GM23248 (cell line): ENCODE data around the gene ARF6. TPM values are rescaled to one million over a fixed set of nuclear protein-coding genes. Genes with fewer than 3 reads are reported as not detected.

Source experiments
- DNase-seq: peaks from one replicate; pipeline ENCODE4 v3.0.0-alpha.2; 2015
- H2AFZ ChIP-seq: fragments of 200-600 bp; sonication (generic); 2 replicates; pipeline ENCODE4 v1.6.1; 2016; ENCODE audit warnings: antibody characterized with exemption
- H3F3A ChIP-seq: fragments of 200-600 bp; sonication (generic); 2 replicates; pipeline ENCODE4 v1.6.1; 2016; ENCODE audit warnings: mild to moderate bottlenecking, antibody characterized with exemption, mixed run types; ENCODE audit not compliant: insufficient read depth
- H3K27ac ChIP-seq: fragments of 200-600 bp; sonication (generic); 2 replicates; pipeline ENCODE4 v1.5.1; 2016; ENCODE audit warnings: mild to moderate bottlenecking
- H3K27me3 ChIP-seq: fragments of 200-600 bp; sonication (generic); replicated peaks from 2 replicates; pipeline ENCODE4 v1.6.1; 2016; ENCODE audit warnings: mild to moderate bottlenecking; ENCODE audit not compliant: insufficient read depth
- H3K36me3 ChIP-seq: fragments of 200-600 bp; sonication (generic); 2 replicates; pipeline ENCODE4 v1.6.1; 2016; ENCODE audit warnings: low read depth, mild to moderate bottlenecking
- H3K4me1 ChIP-seq: fragments of 200-600 bp; sonication (generic); 2 replicates; pipeline ENCODE4 v1.6.1; 2016; ENCODE audit warnings: mild to moderate bottlenecking; ENCODE audit not compliant: insufficient read depth
- H3K4me2 ChIP-seq: fragments of 200-600 bp; sonication (generic); one replicate; pipeline ENCODE4 v1.6.1; 2016; ENCODE audit warnings: mild to moderate bottlenecking; ENCODE audit not compliant: unreplicated experiment
- H3K4me3 ChIP-seq: fragments of 200-600 bp; sonication (generic); 2 replicates; pipeline ENCODE4 v1.5.1; 2016; ENCODE audit warnings: mild to moderate bottlenecking
- H3K79me2 ChIP-seq: fragments of 200-600 bp; sonication (generic); 2 replicates; pipeline ENCODE4 v1.6.1; 2016; ENCODE audit warnings: mild to moderate bottlenecking; ENCODE audit not compliant: insufficient read depth
- H3K9ac ChIP-seq: fragments of 200-600 bp; sonication (generic); 2 replicates; pipeline ENCODE4 v1.6.1; 2016; ENCODE audit warnings: mild to moderate bottlenecking
- H3K9me2 ChIP-seq: fragments of 200-600 bp; sonication (generic); 2 replicates; pipeline ENCODE4 v1.6.1; 2016; ENCODE audit warnings: mixed run types, mild to moderate bottlenecking, moderate library complexity; ENCODE audit not compliant: insufficient read depth
- H3K9me3 ChIP-seq: fragments of 200-600 bp; sonication (generic); one replicate; pipeline ENCODE4 v1.6.1; 2017; ENCODE audit warnings: low read depth
- H4K20me1 ChIP-seq: fragments of 200-600 bp; sonication (generic); 2 replicates; pipeline ENCODE4 v1.6.0; 2016; ENCODE audit not compliant: insufficient read depth
- EZH2 ChIP-seq: fragments of 200-600 bp; sonication (generic); IDR thresholded peaks from 2 replicates; pipeline ENCODE4 v1.6.1; 2018; ENCODE audit warnings: antibody characterized with exemption, mild to moderate bottlenecking; ENCODE audit not compliant: insufficient read depth, poor library complexity, severe bottlenecking
- EZH2phosphoT487 ChIP-seq: fragments of 200-600 bp; sonication (generic); IDR thresholded peaks from 2 replicates; pipeline ENCODE4 v1.6.1; 2018; ENCODE audit warnings: antibody characterized with exemption, moderate library complexity, mild to moderate bottlenecking, low read depth; ENCODE audit not compliant: insufficient read depth
- WGBS, 2 experiments: methylation state at CpG; one replicate each; pipeline ENCODE4 v1.1.6; 2015 to 2017; ENCODE audit warnings: low lambda C conversion rate in 2 of 2, low coverage in 1 of 2; ENCODE audit errors: missing lambda C conversion rate in 2 of 2; 5-methylcytosine and 5-hydroxymethylcytosine counted together
- in situ Hi-C: fragments of 300-500 bp; cut with MboI; formaldehyde crosslinking; loops from 2 replicates; pipeline ENCODE4 v1.15.0; 2020
- polyA plus RNA-seq: library from polyadenylated mRNA; unstranded; fragments of >200 nt; fragmentation: Nextera tagmentation; extraction: Ambion mirVana; gene quantifications from 2 replicates; pipeline ENCODE4 v1.2.1, GENCODE V29; 2016
- total RNA-seq: library from RNA; depleted of rRNA; stranded (reverse); fragments of >200 nt; shearing (Covaris generic); gene quantifications from 2 replicates; pipeline ENCODE4 v1.2.3, GENCODE V29; 2014

The ARF6 gene
- total and polyA plus RNA-seq, 2 experiments from 2014 or later, result 92.5 to 120 TPM

GRCh38 chr14:49875640-49876198 lies 17.2 kb upstream of the ARF6 start:
- H3K9me3 ChIP-seq, result no peaks in the 10 kb centered on the region
- no peak overlapping the region for H3K9ac ChIP-seq
- TF ChIP-seq EZH2 (no peak), EZH2phosphoT487 (no peak)
- H2AFZ ChIP-seq, result no peak overlapping the region
- H3K4me1 ChIP-seq, result peaks cover 7% of the 10 kb centered on the region
- 77 to 81% methylated on average over 12 of the region's 12 CpGs for WGBS, 2 experiments
- H3K27me3 ChIP-seq, result no peaks in the 10 kb centered on the region
- no peak overlapping the region for H3K4me3 ChIP-seq
- H4K20me1 ChIP-seq, result no peaks in the 10 kb centered on the region
- H3K27ac ChIP-seq, result no peak overlapping the region
- H3K9me2 ChIP-seq, result no peaks in the 10 kb centered on the region
- no peaks in the 10 kb centered on the region for H3K79me2 ChIP-seq
- no peak for DNase-seq
- H3K4me2 ChIP-seq, result no peak overlapping the region
- H3F3A ChIP-seq, result no peaks in the 10 kb centered on the region
- in situ Hi-C loops, result loop anchor here (10.0 kb wide), 1 partner anchor 219 kb away; no protein-coding TSS in a partner anchor
- no peaks in the 10 kb centered on the region for H3K36me3 ChIP-seq

DNA sequence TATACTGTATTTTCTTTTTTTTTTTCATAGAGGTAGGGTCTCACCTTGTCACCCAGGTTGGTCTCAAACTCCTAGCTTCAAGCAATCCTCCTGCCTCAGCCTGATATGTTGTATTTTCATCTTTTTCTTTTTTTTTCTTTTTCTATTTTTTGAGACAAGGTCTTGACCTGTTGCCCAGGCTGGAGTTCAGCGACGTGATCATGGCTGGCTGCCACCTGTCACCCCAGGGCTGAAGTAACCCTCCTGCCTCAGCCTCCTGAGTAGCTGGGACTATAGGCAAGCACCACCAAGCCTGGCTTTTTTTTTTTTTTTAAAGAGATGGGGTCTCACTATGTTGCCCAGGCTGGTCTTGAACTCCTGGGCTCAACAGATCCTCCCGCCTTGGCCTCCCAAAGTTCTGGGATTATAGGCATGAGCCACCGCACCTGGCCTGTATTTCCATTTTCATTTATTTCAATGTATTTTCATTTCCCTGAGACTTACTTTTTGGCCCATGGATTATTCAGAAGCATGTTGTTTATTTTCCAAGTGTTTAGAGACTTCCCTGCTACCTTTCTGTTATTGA lies 16.2 kb upstream of the ARF6 start:
- Histone ChIP-seq H3K79me2 (no peaks in the 10 kb centered on the region), H4K20me1 (no peaks in the 10 kb centered on the region), H3K9ac (no peak overlapping the region), H3K9me2 (no peaks in the 10 kb centered on the region), H3K27me3 (no peaks in the 10 kb centered on the region), H3F3A (no peaks in the 10 kb centered on the region), H2AFZ (no peak overlapping the region), H3K4me3 (no peak overlapping the region), H3K27ac (no peak overlapping the region), H3K9me3 (no peaks in the 10 kb centered on the region), H3K4me1 (peaks cover 7% of the 10 kb centered on the region), H3K36me3 (no peaks in the 10 kb centered on the region), H3K4me2 (no peak overlapping the region)
- no peak for DNase-seq
- WGBS, 2 experiments, result 54 to 58% methylated on average over 4 of the region's 4 CpGs
- no peak for TF ChIP-seq EZH2phosphoT487
- in situ Hi-C loops, result loop anchor here (10.0 kb wide), 1 partner anchor 218 kb away; no protein-coding TSS in a partner anchor

DNA sequence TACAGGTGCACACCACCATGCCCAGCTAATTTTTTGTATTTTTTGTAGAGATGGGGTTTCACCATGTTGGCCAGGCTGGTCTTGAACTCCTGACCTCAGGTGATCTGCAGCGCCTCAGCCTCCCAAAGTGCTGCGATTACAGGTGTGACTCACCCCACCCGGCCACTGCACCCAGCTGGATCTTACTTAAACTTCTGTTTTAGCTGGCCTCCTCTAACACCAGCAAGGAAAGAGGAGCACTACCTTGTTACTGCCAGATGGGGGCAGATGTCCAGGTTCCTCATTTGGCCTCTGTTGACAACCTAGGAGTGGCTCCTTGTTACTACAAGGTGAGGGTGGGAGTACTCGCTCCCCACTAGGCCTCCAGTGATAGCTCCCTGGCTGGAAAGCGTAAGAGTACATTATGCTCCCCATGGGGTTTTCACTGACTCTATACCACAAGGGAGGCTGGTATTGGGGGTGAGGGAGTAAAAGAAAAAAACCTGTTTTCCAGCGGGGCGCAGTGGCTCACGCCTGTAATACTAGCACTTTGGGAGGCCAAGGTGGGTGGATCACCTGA lies 13.2 kb upstream of the ARF6 start:
- Histone ChIP-seq H2AFZ (peak overlapping the region; percentile 47; the same call in 1 of the 2 replicates), H3K4me1 (peaks cover 6% of the 10 kb centered on the region; the same call in 1 of the 2 replicates), H4K20me1 (no peaks in the 10 kb centered on the region), H3K4me2 (no peak overlapping the region), H3K27me3 (no peaks in the 10 kb centered on the region), H3K4me3 (no peak overlapping the region), H3K9ac (no peak overlapping the region), H3K79me2 (no peaks in the 10 kb centered on the region), H3K9me2 (no peaks in the 10 kb centered on the region), H3K9me3 (no peaks in the 10 kb centered on the region), H3F3A (no peaks in the 10 kb centered on the region), H3K27ac (no peak overlapping the region), H3K36me3 (no peaks in the 10 kb centered on the region)
- peak; percentile 77 for DNase-seq
- WGBS, 2 experiments, result 51 to 52% methylated on average over 8 of the region's 8 CpGs
- no peak for TF ChIP-seq EZH2
- TF ChIP-seq EZH2phosphoT487, result no peak
- in situ Hi-C loops, result loop anchor here (10.0 kb wide), 1 partner anchor 215 kb away; no protein-coding TSS in a partner anchor

- Histone ChIP-seq H2AFZ (peak overlapping the region; percentile 47; the same call in 1 of the 2 replicates), H3K4me1 (peaks cover 6% of the 10 kb centered on the region; the same call in 1 of the 2 replicates), H3F3A (no peaks in the 10 kb centered on the region), H3K36me3 (no peaks in the 10 kb centered on the region), H3K4me3 (no peak overlapping the region), H4K20me1 (no peaks in the 10 kb centered on the region), H3K4me2 (no peak overlapping the region), H3K79me2 (no peaks in the 10 kb centered on the region), H3K9me2 (no peaks in the 10 kb centered on the region), H3K9ac (no peak overlapping the region), H3K27me3 (no peaks in the 10 kb centered on the region), H3K27ac (no peak overlapping the region), H3K9me3 (no peaks in the 10 kb centered on the region)
- WGBS, 2 experiments, result 49 to 50% methylated on average over 9 of the region's 9 CpGs
- no peak for TF ChIP-seq EZH2phosphoT487
- TF ChIP-seq EZH2, result no peak
- in situ Hi-C loops, result no loop called here
- DNase-seq, result peak; percentile 26
Observed at GRCh38 chr14:49880267-49881064, 12.4 kb upstream of the ARF6 start.
